HG02642 (cell line): Measurements from ENCODE around the gene NAALADL2.
"Not testable (repeated sequence)": the region's sequence is repeated elsewhere in the genome, so short reads cannot be mapped to it uniquely, and the experiment has no call there.

Experiments
- ATAC-seq: cut with Tn5 transposase; IDR thresholded peaks from one replicate; pipeline ENCODE4 v1.9.1; 2021; ENCODE audit warnings: mild to moderate bottlenecking; ENCODE audit not compliant: unreplicated experiment, poor library complexity

NAALADL2 gene

GRCh38 chr3:175518459-175518858 lies 659.3 kb downstream of the NAALADL2 start:
- peak; percentile 75 for ATAC-seq

DNA sequence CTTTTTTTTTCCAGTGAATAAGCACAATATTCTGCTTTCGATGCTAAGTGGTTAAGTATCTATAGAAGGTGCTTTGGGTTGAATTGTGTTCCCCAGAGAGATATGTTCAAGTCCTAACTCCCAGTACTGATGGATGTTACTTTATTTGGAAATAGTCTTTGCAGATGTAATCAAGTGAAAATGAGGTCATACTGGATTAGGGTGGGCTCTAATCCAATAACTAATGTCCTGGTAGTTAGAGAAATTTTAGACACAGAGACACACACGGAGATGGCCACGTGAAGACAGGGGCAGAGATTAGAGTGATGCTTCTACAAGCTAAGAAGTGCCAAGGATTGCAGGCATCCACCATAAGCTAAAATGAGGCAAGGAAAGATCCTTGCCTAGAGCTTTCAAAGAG lies 662.3 kb downstream of the NAALADL2 start:
- no peak for ATAC-seq

GRCh38 chr3:175526191-175526590 lies 667.1 kb downstream of the NAALADL2 start:
- no peak for ATAC-seq

DNA sequence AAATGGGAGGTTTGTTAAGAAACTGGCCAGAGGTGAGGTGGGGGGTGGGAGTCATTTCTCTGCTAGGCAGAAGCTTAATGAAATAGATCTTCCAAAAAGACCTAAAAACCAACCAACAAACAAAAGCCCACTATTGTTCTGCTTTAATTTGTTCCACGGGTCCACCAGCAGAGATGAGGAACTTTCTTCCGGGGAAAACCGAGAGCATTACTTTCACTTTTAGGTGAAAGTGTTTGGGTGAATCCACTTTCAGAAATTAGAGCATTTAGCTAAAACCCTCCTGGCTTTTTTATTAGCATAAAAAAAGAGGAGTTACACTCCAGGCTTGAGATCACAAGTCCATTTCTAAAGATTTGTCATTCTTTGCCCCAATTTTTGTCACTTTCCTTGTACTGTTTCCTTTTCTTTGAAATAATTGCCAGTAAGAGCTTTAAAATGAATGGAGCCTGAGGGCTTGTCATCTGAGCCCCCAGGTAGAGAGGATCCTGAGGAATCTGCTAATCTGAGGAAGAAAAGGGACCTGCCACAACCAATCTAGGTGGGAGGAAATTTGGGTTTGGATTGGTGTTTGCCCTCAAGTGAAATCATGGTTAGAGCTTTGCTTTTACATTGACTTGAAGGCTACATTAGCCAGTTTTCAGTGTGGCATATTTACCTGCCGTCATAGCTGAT lies 667.6 kb downstream of the NAALADL2 start:
- no peak for ATAC-seq

- not testable (repeated sequence) for ATAC-seq
These were observed 669.6 kb downstream of the NAALADL2 start for GRCh38 chr3:175528693-175529092.

DNA sequence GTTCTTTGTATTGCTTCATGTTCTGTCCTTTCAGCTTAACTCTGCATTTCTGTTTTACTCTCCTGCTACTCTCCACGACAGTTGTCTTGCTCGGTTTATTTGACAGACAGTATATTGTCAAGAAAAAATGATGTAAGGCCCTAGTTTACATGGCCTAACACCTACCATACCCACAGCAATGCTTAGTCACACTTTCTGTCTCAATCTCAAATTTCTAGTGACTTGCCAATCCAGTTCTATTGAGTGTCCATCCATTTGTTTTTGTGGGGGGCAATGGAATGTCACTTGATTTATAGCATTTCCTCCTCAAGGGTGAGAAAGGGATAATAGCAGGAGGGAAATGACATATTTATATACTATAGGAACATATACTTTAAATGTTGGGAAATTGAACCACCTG lies 676.2 kb downstream of the NAALADL2 start:
- no peak for ATAC-seq

GRCh38 chr3:175546115-175546514 lies 687.0 kb downstream of the NAALADL2 start:
- ATAC-seq: no peak

DNA sequence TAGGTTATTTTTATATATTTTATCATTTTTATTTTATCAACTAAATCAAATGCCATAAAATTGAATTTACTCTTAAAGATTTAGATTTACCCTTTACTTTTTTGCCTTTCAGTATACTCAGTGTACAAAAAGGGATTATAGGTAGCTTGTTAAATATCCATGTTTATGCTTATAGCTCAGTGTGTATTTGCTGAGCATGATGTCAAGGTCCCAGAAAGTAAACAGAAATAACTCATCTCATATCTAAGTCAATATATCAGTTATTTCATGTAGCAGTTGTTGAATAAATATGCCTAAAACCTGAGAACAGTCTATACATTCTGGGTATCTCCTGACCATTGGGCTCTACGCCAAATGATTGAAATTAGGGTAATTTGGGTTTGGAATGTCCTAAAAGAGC lies 693.8 kb downstream of the NAALADL2 start:
- no peak for ATAC-seq

- ATAC-seq: no peak
These were observed 695.7 kb downstream of the NAALADL2 start for GRCh38 chr3:175554801-175555200.

GRCh38 chr3:175558261-175558660 lies 699.1 kb downstream of the NAALADL2 start:
- ATAC-seq: no peak

DNA sequence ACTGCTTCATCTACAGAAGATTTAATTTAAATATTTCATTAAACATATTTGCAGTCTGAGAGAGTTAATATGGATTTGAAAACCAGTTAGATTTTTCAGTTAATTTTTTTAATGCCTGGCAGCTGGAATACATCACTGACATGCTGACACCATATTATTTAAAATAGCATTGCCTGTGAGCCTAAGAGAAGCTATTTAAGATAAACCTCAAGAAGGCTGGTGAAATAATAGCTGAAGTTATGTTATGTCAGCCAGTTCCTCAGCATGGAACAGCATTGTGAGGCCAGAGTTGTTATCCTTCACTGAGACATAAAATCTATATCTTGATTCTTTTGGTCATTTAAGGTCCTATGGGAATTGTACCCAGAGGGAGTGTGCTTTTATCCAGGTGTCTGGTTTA lies 705.2 kb downstream of the NAALADL2 start:
- no peak for ATAC-seq

GRCh38 chr3:175571096-175571495 lies 712.0 kb downstream of the NAALADL2 start:
- ATAC-seq: no peak

DNA sequence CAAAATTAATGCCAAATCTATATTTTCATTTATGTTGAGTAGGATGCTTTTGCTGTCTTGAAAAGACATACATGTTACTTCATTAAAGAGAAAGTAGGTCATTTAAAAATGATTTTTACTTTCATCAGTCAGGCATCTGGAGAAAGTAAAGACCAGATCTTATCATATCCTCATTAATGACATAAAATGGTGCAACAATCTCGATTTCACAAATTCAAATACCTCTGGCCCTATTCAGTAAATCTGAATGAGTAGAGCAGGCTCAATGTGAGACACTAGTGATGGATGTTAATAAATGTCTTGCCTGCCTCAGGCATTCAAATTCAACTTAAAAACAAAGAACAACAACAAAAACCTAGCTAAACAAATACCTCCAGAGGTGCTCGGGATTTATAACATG lies 714.1 kb downstream of the NAALADL2 start:
- ATAC-seq: no peak

GRCh38 chr3:175580318-175580717 lies 721.2 kb downstream of the NAALADL2 start:
- no peak for ATAC-seq

GRCh38 chr3:175585898-175586297 lies 726.8 kb downstream of the NAALADL2 start:
- ATAC-seq: no peak

- ATAC-seq: no peak
These were observed 731.6 kb downstream of the NAALADL2 start for GRCh38 chr3:175590745-175591144.

GRCh38 chr3:175591375-175591774 lies 732.2 kb downstream of the NAALADL2 start:
- ATAC-seq: no peak

- ATAC-seq: no peak
These were observed 734.2 kb downstream of the NAALADL2 start for GRCh38 chr3:175593331-175593730.

DNA sequence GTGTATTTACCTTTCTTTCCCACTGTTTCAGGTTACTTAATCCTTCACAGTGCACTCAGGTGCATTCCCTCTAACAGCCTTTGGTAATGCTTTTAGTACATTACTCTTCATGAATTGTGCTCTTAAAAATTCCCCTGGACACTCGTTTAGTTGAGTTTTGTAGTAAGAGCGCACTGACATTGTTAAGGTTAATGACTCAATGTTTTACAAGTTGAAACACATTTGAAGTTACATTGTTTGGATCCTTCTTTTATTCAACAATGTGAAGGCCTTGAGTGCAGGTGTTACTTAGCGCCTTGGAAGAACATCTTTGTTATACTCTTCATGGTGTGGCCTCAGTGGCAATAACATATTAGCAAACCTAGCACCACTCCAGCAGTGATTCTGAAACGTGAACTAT lies 739.6 kb downstream of the NAALADL2 start:
- ATAC-seq: no peak

GRCh38 chr3:175601521-175601920 lies 742.4 kb downstream of the NAALADL2 start:
- ATAC-seq: no peak

DNA sequence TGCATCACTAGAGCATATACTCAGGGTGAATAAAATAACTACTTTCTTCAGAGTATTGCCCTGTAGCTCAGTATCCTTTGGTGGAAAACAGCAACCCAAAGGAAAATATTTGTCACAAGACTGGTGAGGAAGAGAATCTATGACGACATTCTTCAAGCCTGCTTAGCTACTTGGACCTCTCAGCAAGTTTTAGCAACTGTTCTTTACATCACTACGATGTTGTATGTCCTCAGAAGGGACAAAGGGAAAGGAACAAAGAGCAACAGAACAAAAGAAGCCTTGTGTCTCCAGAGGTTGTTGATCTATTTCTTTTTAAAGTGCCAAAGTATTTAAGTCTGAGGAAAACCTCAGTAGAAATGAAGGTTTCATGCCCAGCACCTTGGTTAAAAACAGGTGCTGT lies 746.7 kb downstream of the NAALADL2 start:
- no peak for ATAC-seq

DNA sequence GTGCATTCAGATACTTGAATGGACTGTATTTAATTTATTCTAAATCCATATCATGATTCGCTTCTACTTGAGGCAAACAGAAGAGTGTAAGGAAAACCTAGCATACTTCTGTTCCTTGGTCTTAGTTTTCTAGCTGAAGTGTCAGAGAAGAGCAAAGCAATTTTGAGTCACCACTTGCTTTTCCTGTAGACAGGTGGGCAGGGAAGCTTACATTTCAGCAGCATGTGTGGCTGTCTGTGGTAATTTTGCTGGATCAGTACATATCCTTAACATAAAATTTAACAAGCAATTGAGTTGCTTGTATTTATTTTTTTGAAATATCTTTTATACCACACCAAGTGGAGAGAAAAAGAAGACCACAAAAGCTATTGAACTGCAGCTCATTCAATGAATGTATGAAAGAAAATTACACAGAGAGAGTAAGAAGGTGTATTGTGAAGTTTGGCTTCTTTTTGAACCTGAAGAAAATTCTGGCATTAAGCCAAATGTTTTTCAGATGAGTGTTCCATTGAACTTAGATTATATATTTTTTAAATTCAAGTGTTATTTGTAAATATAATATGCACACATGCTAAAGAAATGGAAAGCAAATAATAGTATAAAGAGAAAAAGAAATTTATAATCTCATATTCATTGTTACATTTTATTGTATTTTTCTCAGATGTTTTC lies 747.6 kb downstream of the NAALADL2 start:
- ATAC-seq: no peak
